CD4-positive, alpha-beta T cell (primary cell): ENCODE results near the gene C6orf141. TPM values are rescaled to one million over a fixed set of nuclear protein-coding genes. Genes with fewer than 3 reads are reported as not detected.

ENCODE experiments used
- ATAC-seq: fragments of 200-7000 bp; cut with Tn5 transposase; one replicate; pipeline ENCODE4 v1.10.0; 2022; ENCODE audit warnings: mild to moderate bottlenecking; ENCODE audit not compliant: poor library complexity
- CTCF ChIA-PET: fragments of 350-600 bp; sonication (Branson Sonifier 250); formaldehyde crosslinking; loops from one replicate; lab custom pipeline; 2021; ENCODE audit warnings: antibody characterized with exemption, inconsistent platforms; lab: Charles Lee
- POLR2A ChIA-PET: fragments of 350-600 bp; sonication (Branson Sonifier 250); formaldehyde crosslinking; loops from one replicate; lab custom pipeline; 2021; ENCODE audit warnings: antibody characterized with exemption, inconsistent platforms; lab: Charles Lee
- DNase-seq, 14 experiments: peaks; one replicate each; pipeline ENCODE4 v3.0.0-alpha.2; 2013 to 2020; ENCODE audit warnings: mixed read lengths in 2 of 14
- H3K27ac ChIP-seq, 2 donors: one replicate each; pipeline versions ENCODE4 v1.5.1 to v1.7.0; 2013; ENCODE audit warnings: low read length in 2 of 2, low read depth in 1 of 2, mild to moderate bottlenecking in 1 of 2
- H3K27me3 ChIP-seq, 2 experiments: 1 replicate in 1 of 2; 2 replicates in 1 of 2; pipeline versions ENCODE4 v1.6.1 to v1.7.0; 2013; ENCODE audit warnings: low read length in 2 of 2, control low read depth in 1 of 2, mild to moderate bottlenecking in 1 of 2, moderate library complexity in 1 of 2; ENCODE audit not compliant: insufficient read depth in 2 of 2, control insufficient read depth in 1 of 2
- H3K36me3 ChIP-seq: one replicate; pipeline ENCODE4 v1.6.1; 2013; ENCODE audit warnings: low read length, control low read depth; ENCODE audit not compliant: insufficient read depth
- H3K4me1 ChIP-seq: one replicate; pipeline ENCODE4 v1.6.1; 2013; ENCODE audit warnings: low read length, control low read depth; ENCODE audit not compliant: insufficient read depth
- H3K4me3 ChIP-seq: one replicate; pipeline ENCODE4 v1.5.1; 2013; ENCODE audit warnings: mild to moderate bottlenecking, low read length, moderate library complexity
- H3K9me3 ChIP-seq, 2 experiments: 1 replicate in 1 of 2; 2 replicates in 1 of 2; pipeline versions ENCODE4 v1.6.1 to v1.7.0; 2013; ENCODE audit warnings: low read length in 2 of 2, mild to moderate bottlenecking in 2 of 2, control low read depth in 1 of 2, moderate library complexity in 1 of 2; ENCODE audit not compliant: control insufficient read depth in 1 of 2, insufficient read depth in 1 of 2
- H3K27ac Mint-ChIP-seq: one replicate; pipeline ENCODE4 v1.8.0; 2020; ENCODE audit warnings: mixed read lengths
- H3K27me3 Mint-ChIP-seq: one replicate; pipeline ENCODE4 v1.8.0; 2021; ENCODE audit warnings: mixed read lengths
- H3K36me3 Mint-ChIP-seq: one replicate; pipeline ENCODE4 v1.8.0; 2021; ENCODE audit warnings: low read depth, mixed read lengths
- H3K4me1 Mint-ChIP-seq: one replicate; pipeline ENCODE4 v1.8.0; 2021; ENCODE audit warnings: low read depth, mixed read lengths
- H3K4me3 Mint-ChIP-seq: one replicate; pipeline ENCODE4 v1.8.0; 2020; ENCODE audit warnings: mild to moderate bottlenecking, mixed read lengths
- H3K9me3 Mint-ChIP-seq: one replicate; pipeline ENCODE4 v1.8.0; 2020; ENCODE audit warnings: mixed read lengths
- CTCF ChIP-seq: fragments of 200-600 bp; IDR thresholded peaks from one replicate; pipeline ENCODE4 v1.8.0; 2022; ENCODE audit warnings: antibody characterized with exemption, mild to moderate bottlenecking
- intact Hi-C, 2 experiments: fragments of 100-400 bp; cut with DNase I in 1 of 2; cut with micrococcal nuclease in 1 of 2; formaldehyde crosslinking; loops; one replicate each; pipeline versions ENCODE4 v1.15.1 to v1.9.0; 2023 to 2025; cut with DNase I, micrococcal nuclease
- total RNA-seq, 174 experiments: library from RNA in 2 of 174; stranded (reverse) in 2 of 174; gene quantifications; one replicate each; pipeline ENCODE4 v1.2.3 and lab custom pipeline; 2021 to 2026

C6orf141 gene
- total RNA-seq, 2 experiments from 2014 or later, result not detected

GRCh38 chr6:49535795-49536194 lies 14.7 kb upstream of the C6orf141 start:
- Mint-ChIP-seq H3K4me3 (no peak overlapping the region), H3K4me1 (peaks cover 3% of the 10 kb centered on the region), H3K27ac (no peak overlapping the region), H3K9me3 (no peaks in the 10 kb centered on the region), H3K27me3 (peaks cover 7% of the 10 kb centered on the region), H3K36me3 (no peaks in the 10 kb centered on the region)
- CTCF ChIA-PET, result no interaction called here
- no peaks in the 10 kb centered on the region for H3K4me1 ChIP-seq
- no peaks in the 10 kb centered on the region for H3K9me3 ChIP-seq
- no peak for DNase-seq
- no peaks in the 10 kb centered on the region for H3K36me3 ChIP-seq
- ATAC-seq, result no peak
- intact Hi-C loops, result no loop called here
- no peaks in the 10 kb centered on the region for H3K27me3 ChIP-seq
- TF ChIP-seq CTCF, result no peak
- H3K4me3 ChIP-seq, result no peak overlapping the region
- POLR2A ChIA-PET, result no interaction called here
- H3K27ac ChIP-seq, result no peak overlapping the region

GRCh38 chr6:49539102-49539501 lies 11.4 kb upstream of the C6orf141 start:
- Mint-ChIP-seq H3K27ac (no peak overlapping the region), H3K27me3 (no peaks in the 10 kb centered on the region), H3K9me3 (no peaks in the 10 kb centered on the region), H3K4me1 (no peaks in the 10 kb centered on the region), H3K4me3 (no peak overlapping the region), H3K36me3 (no peaks in the 10 kb centered on the region)
- ATAC-seq, result no peak
- POLR2A ChIA-PET, result no interaction called here
- H3K27ac ChIP-seq, result no peak overlapping the region
- no peak overlapping the region for H3K4me3 ChIP-seq
- H3K36me3 ChIP-seq, result no peaks in the 10 kb centered on the region
- no peak for DNase-seq
- no peaks in the 10 kb centered on the region for H3K27me3 ChIP-seq
- no peaks in the 10 kb centered on the region for H3K4me1 ChIP-seq
- CTCF ChIA-PET, result no interaction called here
- intact Hi-C loops, result no loop called here
- no peak for TF ChIP-seq CTCF
- H3K9me3 ChIP-seq, result no peaks in the 10 kb centered on the region

- Mint-ChIP-seq H3K36me3 (no peaks in the 10 kb centered on the region), H3K4me3 (no peak overlapping the region), H3K27me3 (no peaks in the 10 kb centered on the region), H3K27ac (no peak overlapping the region), H3K9me3 (no peaks in the 10 kb centered on the region), H3K4me1 (no peaks in the 10 kb centered on the region)
- ChIA-PET CTCF (no interaction called here), POLR2A (no interaction called here)
- Histone ChIP-seq H3K9me3 (no peaks in the 10 kb centered on the region), H3K4me3 (no peak overlapping the region), H3K27ac (no peak overlapping the region), H3K36me3 (no peaks in the 10 kb centered on the region), H3K27me3 (no peaks in the 10 kb centered on the region), H3K4me1 (no peaks in the 10 kb centered on the region)
- ATAC-seq (no peak), DNase-seq (no peak)
- TF ChIP-seq CTCF, result no peak
- intact Hi-C loops, result no loop called here
These were observed 9.9 kb upstream of the C6orf141 start for GRCh38 chr6:49540614-49541013.
